GM21723 (cell line): ENCODE results near the gene PLCB3.

ENCODE experiments used
- ATAC-seq: cut with Tn5 transposase; IDR thresholded peaks from one replicate; pipeline ENCODE4 v1.9.1; 2021; ENCODE audit warnings: mild to moderate bottlenecking, moderate library complexity; ENCODE audit not compliant: unreplicated experiment

Gene PLCB3

DNA sequence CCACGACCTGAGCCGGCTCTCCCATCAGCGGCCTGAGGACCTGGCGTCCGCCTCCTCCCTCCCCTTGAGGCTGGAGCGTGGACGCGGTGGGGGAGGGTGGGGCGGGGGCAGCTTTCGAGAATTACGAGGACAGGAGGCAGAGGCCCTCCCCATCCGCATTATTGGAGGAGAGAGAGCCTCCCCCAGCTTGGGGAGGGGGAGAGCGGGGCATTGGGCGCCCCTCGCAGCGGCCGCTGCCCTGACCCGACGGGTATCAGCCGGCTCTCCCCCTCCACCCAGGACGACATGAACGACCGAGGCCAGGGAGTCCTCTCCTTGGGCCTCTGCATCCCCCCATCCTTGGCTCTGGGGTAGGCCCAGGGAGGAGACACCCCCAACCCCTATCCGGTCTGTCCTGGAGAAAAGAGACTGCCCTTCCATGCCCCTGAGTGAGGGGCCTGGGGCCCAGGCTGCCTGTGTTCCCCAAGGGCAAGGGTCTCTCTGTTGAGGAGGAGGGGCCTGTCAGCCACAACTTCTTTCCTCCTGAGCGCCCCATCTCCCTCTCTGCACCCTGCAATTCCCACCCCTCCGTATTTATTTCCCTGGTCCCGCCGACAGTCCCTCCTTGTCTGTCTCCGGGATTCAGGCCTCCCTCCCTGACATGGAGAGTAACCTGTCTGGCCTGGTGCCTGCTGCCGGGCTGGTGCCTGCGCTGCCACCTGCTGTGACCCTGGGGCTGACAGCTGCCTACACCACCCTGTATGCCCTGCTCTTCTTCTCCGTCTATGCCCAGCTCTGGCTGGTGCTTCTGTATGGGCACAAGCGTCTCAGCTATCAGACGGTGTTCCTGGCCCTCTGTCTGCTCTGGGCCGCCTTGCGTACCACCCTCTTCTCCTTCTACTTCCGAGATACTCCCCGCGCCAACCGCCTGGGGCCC is 34.8 kb downstream of the PLCB3 start:
- ATAC-seq, result no peak

DNA sequence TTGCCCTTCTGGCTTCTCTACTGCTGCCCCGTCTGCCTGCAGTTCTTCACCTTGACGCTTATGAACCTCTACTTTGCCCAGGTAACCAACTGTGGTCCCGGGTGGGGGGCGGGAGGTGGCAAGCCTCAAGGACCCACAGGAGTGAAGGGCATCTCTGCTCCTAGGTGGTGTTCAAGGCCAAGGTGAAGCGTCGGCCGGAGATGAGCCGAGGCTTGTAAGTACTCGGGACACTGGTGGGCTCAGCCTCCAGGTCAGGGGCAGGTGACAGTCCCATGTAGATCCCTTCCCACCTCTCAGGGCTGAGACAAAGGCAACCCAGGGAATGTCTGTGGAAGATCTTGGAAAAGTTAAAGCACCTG is 35.5 kb downstream of the PLCB3 start:
- ATAC-seq, result no peak

DNA sequence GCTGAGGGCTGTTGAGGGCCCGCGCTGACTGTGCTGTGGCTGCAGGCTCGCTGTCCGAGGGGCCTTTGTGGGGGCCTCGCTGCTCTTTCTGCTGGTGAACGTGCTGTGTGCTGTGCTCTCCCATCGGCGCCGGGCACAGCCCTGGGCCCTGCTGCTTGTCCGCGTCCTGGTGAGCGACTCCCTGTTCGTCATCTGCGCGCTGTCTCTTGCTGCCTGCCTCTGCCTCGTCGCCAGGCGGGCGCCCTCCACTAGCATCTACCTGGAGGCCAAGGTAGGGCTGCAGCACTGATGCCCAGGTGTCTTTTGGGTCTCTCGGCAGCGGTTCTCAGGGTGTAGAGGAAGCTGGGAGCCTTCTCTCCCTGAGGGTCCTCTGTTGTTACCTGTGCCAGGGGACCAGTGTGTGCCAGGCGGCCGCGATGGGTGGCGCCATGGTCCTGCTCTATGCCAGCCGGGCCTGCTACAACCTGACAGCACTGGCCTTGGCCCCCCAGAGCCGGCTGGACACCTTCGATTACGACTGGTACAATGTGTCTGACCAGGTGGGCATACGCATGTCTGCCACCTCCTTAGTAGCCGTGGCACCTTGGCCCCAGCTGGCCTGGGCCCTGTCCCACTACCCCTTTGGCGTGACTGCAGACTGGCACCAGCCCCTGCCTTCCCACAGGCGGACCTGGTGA is 36.5 kb downstream of the PLCB3 start:
- ATAC-seq, result no peak

DNA sequence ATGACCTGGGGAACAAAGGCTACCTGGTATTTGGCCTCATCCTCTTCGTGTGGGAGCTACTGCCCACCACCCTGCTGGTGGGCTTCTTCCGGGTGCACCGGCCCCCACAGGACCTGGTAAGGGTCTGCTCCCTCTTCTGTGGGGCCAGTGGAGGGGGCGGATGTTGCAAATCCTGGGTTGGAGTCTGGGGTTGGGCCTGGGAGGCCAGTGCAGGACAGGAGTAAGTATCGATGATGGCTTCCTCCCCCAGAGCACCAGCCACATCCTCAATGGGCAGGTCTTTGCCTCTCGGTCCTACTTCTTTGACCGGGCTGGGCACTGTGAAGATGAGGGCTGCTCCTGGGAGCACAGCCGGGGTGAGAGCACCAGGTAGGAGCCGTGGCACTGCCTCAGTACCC is 37.0 kb downstream of the PLCB3 start:
- no peak for ATAC-seq

DNA sequence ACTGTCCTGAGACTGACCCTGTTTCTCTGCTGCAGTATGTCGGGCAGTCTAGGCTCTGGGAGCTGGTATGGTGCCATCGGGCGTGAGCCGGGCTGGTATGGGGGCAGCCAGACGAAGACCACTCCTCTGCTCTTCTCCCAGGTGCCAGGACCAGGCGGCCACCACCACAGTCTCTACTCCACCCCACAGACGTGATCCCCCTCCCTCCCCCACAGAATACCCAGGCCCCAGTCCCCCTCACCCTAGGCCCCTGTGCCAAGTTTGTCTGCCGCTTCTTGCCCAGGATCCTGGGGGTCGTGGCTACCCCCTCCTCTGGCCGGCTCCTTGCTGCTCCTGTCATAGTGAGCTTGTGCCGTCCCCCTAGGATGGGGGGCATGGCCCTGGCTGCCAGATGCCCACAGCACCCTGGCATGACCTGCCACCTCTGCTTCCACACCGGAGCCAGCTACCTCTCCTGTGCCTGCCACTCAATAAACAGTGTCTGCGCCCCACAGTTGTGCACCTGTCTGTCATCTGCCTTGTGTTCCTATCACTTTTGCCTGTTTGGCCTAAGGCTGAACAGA is 37.8 kb downstream of the PLCB3 start:
- ATAC-seq, result no peak

DNA sequence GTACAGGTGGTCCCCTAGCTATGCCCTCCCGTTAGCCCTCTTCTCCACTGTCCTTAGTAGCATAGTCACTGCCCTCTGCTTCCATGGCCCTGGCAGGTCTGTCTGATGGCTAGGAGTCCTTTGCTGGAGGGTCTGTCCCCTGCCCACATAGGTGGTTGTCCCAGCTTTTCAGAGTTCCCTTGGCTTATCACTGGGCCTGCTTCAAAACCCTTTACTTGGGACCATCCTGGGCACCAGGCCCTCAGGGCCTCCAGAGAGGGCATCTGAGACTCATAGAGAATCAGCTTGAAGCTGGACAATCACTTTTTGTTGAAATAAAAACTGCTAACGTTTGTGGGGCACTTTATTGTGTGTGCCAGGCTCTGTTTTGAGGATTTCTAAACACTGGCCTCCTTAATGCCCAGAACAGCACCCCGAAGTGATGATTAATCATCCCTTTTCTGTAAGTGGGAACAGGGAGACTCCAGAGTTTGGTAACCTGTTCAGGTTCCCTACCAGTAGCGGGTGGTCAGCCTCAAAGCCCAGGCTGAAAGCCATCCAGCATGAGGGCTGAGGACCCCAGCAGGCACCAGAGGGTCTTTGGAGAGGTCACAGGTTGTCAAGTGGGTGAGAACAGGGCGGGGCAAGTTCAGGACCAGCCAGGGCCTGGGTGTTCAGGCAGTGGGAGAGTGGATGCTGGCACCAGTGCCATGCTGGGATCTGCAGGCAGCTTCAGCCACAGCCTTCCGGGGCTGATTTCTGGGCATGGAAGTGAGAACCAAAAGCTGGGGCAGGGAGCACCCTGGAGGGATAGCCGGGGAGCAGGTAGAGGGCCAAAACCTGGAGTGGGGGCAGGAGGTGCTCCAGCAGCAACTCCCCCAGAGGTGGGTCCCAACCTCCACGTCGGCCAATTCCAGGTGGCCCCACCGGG is 39.3 kb downstream of the PLCB3 start:
- ATAC-seq, result no peak

DNA sequence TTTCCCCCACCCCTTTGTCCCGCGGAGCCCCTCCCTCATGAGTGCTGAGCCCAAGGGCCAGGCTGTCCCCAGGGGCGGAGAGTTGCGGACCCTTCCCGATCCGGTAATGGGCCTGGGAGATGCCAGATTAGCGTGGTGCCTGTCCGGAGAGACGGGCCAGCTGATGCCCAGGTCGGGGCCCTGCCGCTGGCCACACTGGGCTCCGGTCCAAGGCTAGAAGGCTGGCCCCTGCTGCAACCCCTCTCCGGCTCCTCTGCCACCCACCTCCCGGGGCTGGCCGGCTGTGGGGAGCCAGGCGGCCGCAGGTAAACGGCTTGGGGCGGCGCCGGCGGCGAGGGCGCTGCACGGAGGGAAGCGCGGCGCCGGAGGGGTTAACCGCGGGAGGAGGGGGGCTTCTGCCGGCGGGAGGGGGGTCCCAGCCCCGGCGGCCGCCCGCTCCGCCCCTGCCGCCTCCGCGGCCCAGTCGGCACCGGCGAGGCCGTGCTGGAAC is 40.0 kb downstream of the PLCB3 start, which contains the start of gene KCNK4:
Gene KCNK4, plus strand, starts transcription at position 41 of the 490 bp plus-strand sequence. CDS start 1,717 bp downstream, outside the sequence.
- no peak for ATAC-seq

DNA sequence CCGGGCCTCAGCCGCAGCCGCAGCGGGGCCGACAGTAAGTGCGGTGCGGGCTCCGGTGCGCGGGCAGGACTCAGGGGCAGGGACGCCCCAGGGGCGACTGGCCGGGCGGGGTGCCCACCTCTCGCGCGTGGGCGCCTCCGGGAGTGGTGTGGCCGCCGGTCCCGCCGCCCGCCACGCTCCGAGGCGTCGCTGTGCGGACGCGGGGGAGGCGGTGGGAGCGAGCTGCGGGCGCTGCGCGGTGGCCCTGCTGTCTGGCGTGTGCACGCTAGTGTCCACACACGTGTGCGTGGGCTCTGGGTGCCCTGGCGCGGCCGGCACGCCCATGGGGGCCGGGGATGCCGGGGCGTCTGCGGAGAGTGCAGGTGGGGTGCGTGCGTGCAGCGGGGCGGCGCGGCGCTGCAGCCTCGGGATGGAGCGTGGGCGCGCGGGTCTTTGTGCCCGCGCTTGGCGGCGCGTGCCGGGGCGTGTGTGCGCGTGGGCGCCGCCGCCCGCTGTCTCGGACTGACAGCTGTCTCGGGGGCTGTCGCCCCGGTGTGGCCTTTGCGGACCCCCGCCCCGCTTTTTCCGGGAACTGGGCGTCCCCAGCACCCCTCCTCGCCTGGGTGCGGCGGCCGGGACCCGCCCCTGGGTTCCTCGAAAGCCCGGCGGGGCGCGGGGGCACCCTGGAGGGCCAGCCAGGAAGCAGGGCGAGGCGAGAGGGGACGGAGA is 40.6 kb downstream of the PLCB3 start:
- no peak for ATAC-seq

DNA sequence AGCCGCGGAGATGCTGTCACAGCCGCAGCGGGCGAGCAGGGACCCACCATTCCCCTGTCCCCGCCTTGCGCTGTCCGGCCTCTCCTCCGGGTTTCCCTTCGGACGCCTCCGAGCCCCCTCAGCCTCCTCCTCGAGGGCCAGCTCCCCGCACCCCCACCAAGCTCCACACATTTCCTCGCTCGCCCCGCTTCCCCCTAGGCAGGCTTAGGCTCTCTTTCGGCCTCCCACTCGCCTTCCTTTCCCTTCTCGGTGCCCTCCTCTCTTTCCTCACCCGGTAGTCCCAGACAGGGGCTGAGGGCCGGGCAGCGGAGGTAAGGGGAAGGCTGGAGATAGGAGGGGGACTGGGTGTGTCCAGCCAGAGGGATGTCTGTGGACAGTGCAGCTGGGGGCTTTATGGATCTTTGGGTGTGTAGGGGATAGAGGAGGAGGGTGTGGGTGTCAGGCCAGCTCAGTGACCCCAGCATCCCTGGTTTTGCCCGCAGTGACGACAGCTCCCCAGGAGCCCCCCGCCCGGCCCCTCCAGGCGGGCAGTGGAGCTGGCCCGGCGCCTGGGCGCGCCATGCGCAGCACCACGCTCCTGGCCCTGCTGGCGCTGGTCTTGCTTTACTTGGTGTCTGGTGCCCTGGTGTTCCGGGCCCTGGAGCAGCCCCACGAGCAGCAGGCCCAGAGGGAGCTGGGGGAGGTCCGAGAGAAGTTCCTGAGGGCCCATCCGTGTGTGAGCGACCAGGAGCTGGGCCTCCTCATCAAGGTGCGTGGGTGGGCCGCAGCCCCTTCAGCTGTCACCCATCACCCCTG is 41.3 kb downstream of the PLCB3 start:
- ATAC-seq, result no peak

DNA sequence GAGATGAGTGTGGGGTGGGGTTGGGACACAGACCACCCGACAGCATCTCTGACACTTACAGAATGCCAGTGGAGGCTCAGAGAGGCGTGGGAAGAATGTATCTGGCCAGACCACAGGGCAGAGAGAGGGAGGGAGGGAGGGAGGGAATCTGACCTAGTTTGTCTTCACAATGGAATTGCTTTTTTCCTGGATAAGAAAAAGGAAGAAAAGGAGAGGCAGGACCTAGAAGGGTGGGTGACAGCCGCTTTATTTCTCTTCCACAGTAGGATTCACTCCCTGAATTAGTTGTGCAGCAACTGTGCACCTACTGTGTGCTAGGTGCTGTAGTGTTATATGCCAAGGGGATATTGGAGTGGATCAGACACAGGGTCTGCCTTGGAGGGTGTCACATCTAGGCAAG is 43.4 kb downstream of the PLCB3 start:
- ATAC-seq, result no peak

DNA sequence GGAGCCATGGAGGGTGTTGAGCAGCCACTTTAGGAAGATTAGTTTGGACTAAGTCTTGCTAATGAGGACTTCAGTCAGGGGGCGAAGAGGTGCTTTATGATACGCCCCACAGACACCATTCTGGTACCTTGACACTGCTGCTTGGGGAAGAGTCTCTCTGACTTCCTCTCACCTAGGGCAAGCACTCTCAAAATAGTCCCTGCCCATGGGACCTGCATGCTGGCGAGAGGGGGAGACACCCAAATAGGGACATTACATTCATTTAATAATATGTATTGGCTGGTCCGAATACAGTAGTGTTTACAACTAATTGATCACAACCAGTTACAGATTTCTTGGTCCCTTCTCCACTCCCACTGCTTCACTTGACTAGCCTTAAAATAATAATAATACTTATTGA is 44.4 kb downstream of the PLCB3 start:
- no peak for ATAC-seq

DNA sequence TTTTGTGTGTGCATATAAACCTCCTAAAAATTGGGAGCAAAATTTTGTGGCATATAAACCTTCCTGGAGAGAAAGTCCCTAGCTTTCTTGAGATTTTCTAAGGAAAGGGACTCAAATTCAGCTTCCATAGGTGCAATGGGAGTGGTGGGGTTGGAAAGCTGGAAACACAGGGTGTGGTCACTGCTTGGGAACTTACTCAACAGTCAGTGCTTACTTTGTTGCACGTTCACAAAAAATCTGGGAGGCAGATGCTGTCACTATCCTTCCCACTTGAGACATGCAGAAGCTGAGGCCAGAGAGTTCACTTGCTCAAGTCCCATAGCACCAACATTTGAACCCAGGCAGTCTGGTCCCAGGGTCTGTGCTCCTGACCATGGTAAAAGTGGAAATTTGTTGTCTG is 44.9 kb downstream of the PLCB3 start:
- no peak for ATAC-seq

DNA sequence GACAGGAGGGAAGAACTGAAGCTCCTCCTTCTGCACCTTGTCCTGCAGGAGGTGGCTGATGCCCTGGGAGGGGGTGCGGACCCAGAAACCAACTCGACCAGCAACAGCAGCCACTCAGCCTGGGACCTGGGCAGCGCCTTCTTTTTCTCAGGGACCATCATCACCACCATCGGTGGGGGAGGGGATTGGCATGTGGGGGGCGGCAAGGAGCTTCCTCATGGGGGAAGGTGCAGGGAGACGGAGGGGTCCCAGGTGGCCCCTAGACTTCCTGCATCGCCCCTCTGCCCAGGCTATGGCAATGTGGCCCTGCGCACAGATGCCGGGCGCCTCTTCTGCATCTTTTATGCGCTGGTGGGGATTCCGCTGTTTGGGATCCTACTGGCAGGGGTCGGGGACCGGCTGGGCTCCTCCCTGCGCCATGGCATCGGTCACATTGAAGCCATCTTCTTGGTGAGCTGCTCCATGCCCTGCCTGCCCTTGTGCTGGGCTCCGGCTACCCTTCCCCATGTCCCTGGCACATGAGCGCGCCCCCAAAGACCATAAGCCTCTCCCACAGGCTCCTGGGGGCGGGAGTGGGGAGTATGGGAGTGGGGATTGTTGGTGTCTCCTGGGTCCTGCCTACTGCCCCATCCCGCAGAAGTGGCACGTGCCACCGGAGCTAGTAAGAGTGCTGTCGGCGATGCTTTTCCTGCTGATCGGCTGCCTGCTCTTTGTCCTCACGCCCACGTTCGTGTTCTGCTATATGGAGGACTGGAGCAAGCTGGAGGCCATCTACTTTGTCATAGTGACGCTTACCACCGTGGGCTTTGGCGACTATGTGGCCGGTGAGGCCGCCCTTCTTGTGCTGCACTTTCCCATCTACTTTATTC is 45.7 kb downstream of the PLCB3 start:
- no peak for ATAC-seq

DNA sequence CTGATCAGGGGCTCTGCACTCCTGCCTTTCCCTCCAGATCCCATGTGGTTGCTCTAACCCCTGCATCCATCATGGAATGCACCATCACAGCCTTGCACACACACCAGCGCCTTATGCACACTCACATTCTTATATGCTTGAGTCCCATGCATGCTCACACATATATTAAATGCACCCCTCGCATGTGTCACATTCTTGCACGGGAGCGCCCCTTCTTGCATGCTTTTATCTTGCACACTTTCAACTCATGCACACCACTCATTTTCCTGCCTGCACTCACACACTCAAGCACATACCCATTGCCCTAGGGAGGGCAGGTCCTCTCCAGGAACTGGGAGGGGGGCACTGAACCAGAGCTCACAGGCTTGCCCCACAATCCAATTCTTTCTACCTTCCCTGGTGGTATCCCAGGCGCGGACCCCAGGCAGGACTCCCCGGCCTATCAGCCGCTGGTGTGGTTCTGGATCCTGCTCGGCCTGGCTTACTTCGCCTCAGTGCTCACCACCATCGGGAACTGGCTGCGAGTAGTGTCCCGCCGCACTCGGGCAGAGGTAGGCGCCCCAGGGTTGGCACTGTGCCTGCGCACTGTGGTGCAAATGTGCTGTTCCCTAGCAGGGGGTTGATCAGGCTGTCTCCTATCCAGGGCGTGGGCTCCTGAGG is 46.5 kb downstream of the PLCB3 start:
- ATAC-seq, result no peak

DNA sequence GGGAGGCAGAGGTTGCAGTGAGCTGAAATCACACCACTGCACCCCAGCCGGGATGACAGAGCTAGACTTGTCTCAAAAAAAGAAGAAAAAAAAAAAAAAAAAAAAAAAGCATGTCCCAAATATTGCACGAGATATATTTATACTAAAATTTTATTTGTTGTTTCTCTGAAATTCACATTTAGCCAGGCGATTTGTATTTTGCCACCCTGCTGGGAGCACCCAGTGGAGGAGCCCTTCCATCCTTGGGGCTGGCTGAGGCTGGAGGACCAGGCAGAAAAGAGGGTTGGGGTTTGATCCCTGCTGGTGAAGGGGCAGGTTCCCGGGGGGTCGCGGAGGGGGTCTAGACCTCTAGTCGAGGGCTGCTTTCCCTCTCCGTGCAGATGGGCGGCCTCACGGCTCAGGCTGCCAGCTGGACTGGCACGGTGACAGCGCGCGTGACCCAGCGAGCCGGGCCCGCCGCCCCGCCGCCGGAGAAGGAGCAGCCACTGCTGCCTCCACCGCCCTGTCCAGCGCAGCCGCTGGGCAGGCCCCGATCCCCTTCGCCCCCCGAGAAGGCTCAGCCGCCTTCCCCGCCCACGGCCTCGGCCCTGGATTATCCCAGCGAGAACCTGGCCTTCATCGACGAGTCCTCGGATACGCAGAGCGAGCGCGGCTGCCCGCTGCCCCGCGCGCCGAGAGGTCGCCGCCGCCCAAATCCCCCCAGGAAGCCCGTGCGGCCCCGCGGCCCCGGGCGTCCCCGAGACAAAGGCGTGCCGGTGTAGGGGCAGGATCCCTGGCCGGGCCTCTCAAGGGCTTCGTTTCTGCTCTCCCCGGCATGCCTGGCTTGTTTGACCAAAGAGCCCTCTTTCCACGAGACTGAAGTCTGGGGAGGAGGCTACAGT is 47.9 kb downstream of the PLCB3 start:
- ATAC-seq, result no peak

DNA sequence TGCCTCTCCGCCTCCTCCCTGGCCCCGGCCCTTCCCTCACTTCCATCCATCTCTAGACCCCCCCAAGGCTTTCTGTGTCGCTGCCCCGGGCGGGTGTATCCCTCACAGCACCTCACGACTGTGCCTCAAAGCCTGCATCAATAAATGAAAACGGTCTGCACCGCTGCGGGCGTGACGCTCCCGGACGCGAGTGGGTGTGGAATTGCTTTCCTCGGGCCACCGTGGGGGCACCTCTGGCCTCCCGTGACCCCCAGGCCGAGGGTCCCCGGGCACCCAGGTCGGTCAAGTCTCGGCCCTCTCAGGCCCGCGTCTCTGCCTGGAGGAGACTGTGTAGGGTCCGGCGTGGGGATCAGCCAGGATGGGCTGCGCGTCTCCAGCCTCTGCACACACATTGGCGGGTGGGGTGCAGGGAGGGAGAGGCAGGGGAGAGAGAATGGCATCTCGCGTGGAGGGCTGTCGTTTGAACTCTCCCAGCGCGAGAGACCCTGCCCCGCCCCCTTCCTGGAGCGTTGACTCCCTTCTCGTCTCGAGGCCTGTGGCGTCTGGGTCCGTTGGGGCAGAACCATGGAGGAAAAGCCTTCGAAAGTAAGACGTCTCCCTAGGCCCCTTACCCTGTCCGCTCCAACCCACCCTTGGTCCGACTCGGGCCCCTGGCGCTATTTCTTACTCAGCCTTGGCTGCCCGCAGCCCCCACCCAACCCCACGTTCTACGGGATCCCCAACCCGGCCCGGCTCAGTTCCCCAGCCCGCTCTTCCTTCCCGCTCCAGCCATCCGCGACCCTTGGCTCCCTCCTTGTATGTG is 48.7 kb downstream of the PLCB3 start, which contains the start of gene CATSPERZ:
Gene CATSPERZ, plus strand, starts transcription at position 512 of the 802 bp plus-strand sequence. Its CDS starts 53 bp downstream, at position 565.
- no peak for ATAC-seq
